ENCODE results near the gene CAT.

- TF ChIP-seq CTCF (IDR thresholded peaks at IDR 0.05) (no peak), EP300 (IDR thresholded peaks at IDR 0.05) (no peak)
Measured at GRCh38 chr11:34459507-34460162, 20.9 kb downstream of the CAT start.
